GM20000 (cell line): ENCODE results near the gene TSPAN14.
"Not testable (repeated sequence)": the region's sequence is repeated elsewhere in the genome, so short reads cannot be mapped to it uniquely, and the experiment has no call there.

ENCODE experiments used
- DNase-seq: peaks from one replicate; pipeline ENCODE4 v3.0.0; 2012; ENCODE audit warnings: low spot score
- CTCF ChIP-seq: IDR thresholded peaks from 2 replicates; pipeline ENCODE4 v1.5.1; 2012; ENCODE audit warnings: mild to moderate bottlenecking, control low read depth; ENCODE audit errors: extremely low read depth, missing control alignments

The TSPAN14 gene

GRCh38 chr10:80473692-80474596 is 19.8 kb downstream of the TSPAN14 start:
- DNase-seq, result no peak
- no peak for TF ChIP-seq CTCF

GRCh38 chr10:80474597-80474910 is 20.4 kb downstream of the TSPAN14 start:
- TF ChIP-seq CTCF, result no peak
- DNase-seq, result no peak

- no peak for TF ChIP-seq CTCF
- no peak for DNase-seq
Observed at GRCh38 chr10:80474941-80475340, 20.8 kb downstream of the TSPAN14 start.

GRCh38 chr10:80475641-80476040 is 21.5 kb downstream of the TSPAN14 start:
- not testable (repeated sequence) for DNase-seq

- no peak for TF ChIP-seq CTCF
- no peak for DNase-seq
Observed at GRCh38 chr10:80476685-80477084, 22.6 kb downstream of the TSPAN14 start.

GRCh38 chr10:80477813-80478212 is 23.7 kb downstream of the TSPAN14 start:
- TF ChIP-seq CTCF, result no peak
- DNase-seq, result no peak

GRCh38 chr10:80480373-80480772 is 26.3 kb downstream of the TSPAN14 start:
- not testable (repeated sequence) for DNase-seq

- DNase-seq, result no peak
- TF ChIP-seq CTCF, result no peak
Observed at GRCh38 chr10:80480852-80481251, 26.7 kb downstream of the TSPAN14 start.

- no peak for DNase-seq
- no peak for TF ChIP-seq CTCF
Observed at GRCh38 chr10:80484243-80484642, 30.1 kb downstream of the TSPAN14 start.
